Stimulated activated CD4-positive, alpha-beta T cell treated with anti-CD3 and anti-CD28 coated beads, Interleukin-4, amount 100 ng/mL, for 48 hours (primary cell): ENCODE data around the gene SLC25A34.

ENCODE experiments used
- DNase-seq, 2 donors: peaks; one replicate each; pipeline ENCODE4 v3.0.0-alpha.2; 2020; ENCODE audit warnings: low read depth in 2 of 2

SLC25A34 gene

DNA sequence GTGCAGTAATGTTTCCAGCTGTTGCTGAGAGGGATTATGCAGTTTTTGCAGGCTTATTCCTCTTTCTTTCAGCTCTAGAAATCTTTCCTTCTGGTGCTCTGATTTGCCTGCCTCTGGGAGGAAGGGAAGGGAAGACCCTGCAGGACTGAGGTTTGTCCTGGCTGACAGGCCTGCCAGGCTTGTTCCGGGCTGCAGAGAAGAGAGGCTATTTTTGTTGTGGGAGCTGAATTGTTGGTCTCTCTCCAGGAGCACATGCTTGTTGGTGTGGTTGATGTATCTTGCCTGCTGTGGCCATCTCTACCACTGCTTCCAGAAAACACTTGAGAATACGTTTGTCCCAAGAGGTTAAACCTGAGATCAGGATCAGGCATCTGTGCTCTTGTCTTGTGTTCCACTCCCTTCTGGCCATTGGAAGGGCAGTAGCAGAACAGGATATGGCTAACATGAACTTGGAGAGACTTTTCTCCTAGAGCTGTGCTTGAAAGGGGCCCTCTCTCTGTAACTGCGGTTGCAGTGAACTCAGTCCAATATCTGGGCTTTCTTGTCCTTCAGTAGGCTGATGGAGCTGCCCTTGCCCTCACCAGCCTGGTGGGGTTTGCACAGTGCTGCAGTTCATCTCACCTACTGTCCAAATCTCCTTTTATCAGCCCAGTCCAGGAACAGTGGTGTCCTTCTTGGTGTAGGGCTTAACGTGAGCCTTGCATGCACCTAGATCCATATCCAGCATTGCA lies 21.5 kb upstream of the SLC25A34 start:
- DNase-seq: no peak

DNA sequence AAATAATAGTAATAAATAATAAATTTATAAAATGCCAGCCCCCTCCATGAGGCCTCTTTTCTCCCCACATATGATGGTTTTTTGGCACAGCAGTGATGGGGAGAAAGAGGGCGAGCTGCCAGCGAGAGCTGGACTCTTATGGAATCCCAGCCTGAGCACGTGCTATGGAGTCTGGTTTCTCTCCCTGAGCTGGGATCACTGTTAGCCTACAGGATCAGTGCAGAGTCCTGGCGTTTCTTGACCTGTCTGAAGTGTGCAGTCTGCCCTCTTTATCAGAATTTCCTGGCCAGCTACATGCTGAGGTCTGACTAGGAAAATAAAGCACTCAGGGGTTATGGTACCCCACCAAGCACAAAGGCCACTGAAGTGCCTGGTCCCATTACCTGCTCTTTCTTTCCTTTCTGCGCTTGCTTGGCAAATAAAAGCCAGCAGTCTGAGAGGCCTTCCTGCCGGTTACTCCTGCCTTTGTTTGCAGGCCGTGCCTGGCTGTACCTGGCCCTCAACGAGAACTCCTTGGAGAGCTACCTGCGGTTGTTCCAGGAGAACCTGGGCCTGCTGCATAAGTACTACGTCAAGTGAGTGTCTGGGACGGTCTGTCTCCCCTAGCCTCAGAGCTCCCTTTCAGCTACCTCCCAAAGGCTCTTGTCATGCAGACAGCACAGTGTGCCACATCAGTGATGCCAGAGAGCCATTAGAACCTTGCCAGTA lies 18.5 kb upstream of the SLC25A34 start:
- no peak for DNase-seq

DNA sequence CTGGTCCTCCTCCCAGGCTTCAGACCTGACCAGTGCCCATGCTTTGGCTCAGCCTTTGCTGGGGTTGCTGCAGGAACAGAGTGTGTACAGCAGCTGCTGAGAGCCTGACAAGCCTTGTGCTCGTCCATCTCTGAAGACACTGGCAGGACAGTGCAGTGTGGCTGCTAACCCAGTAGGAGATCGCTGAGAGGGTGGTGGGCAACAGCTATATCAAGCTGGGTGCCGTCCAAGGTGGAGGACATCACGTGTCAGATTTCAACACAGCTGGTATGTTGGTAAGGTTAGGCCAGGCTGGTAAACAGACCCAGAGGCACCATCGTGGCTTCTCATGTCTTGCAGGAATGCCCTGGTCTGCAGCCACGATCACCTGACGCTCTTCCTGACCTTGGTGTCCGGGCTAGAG lies 17.9 kb upstream of the SLC25A34 start:
- DNase-seq: no peak

DNA sequence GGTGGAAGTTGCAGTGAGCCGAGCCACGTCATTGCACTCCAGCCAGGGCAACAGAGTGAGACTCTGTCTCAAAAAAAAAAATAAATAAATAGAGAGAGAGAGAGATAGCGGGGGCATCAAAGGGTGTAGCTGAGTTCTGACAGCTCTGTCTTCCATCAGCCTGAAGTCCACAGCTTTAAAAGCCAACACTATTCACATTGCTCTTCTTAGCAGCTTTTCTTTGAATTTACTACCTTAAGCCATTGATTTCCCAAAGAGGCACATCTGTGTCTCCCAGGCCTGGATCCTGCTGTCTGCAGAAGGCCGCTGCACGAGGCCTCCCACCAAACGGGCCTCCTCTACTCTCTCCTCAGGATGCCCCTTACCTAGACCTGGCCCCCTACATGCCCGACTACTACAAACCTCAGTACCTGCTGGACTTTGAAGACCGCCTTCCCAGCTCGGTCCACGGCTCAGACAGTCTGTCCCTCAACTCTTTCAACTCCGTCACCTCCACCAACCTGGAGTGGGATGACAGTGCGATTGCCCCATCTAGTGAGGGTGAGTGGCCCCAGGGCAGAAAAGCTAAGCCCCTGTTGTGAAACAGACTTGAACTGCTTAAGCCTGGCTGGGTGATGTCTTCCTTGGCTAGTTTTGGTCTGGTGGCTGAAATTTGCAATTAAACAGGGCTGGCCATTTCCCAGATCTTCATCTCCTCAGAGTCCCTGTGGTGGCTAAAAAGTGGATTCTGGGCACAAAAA lies 16.5 kb upstream of the SLC25A34 start:
- DNase-seq: no peak

DNA sequence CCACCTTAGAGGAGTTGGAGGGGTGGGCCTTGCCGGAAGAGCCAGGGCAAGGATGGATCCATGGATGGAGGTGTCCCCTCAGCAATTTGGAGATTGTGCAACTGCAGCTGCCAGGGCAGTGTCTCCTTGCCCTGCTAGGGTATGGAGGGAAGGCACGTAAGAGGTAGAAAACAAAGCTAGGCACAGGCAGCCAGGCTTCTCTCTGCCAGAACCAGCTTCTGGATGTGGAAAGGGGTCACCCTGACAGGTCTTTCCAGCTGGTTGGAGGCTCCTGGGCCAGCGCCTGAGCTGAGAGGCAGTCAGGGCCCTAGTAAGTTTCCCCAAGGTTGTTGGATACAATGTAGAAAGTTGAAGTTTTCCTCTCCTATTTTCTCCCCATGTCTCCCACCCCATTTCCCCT lies 15.2 kb upstream of the SLC25A34 start:
- DNase-seq: no peak

DNA sequence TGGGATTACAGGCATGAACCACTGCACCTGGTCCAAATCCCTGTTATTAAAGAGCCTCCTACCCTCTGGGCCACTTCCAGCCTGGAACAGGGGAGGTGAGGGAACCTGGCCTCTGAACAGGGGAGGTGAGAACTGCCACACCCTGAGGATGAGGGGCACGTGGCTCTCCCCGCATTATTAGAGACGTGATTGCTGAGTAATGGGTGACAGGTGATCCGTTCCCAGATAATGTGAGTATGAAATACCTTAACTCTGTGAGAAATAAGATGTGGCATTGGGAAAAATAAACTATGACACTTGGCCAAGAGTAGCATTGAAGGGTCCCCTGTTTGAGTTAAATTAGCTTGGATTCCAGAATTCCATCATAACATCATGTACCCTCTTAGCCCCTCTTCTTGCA lies 13.6 kb upstream of the SLC25A34 start:
- no peak for DNase-seq

DNA sequence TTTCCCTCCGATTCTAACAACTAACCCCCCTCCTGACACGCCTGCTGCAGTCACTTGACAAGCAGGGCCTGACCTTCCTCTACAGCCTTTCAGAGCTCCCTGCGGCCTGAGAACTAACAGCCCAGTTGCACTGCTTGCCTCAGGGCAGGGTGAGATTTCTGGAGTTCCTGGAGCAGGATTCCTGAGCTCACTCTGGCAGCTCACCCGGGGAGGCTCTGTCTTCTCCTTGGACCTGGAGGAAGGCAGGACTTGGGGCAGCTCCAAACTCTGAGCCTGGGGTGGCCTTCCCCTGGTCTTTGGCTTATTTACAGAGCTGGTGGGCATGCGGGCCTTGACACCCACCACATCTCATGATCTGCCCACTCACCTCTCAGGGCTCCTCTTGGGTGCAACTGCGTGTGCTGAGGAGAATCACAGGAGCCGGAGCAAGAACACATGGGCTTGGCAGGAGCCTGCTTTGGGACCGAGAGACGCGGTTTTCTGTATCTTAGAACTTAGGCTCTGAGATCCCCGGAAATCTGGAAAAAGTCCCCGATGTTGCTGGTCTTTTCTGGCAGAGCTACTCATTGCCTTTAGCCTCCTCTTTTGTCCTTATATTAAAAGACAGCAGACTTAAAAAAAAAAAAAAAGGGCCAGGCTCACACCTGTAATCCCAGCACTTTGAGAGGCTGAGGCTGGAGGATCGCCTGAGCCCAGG lies 13.1 kb upstream of the SLC25A34 start:
- no peak for DNase-seq

DNA sequence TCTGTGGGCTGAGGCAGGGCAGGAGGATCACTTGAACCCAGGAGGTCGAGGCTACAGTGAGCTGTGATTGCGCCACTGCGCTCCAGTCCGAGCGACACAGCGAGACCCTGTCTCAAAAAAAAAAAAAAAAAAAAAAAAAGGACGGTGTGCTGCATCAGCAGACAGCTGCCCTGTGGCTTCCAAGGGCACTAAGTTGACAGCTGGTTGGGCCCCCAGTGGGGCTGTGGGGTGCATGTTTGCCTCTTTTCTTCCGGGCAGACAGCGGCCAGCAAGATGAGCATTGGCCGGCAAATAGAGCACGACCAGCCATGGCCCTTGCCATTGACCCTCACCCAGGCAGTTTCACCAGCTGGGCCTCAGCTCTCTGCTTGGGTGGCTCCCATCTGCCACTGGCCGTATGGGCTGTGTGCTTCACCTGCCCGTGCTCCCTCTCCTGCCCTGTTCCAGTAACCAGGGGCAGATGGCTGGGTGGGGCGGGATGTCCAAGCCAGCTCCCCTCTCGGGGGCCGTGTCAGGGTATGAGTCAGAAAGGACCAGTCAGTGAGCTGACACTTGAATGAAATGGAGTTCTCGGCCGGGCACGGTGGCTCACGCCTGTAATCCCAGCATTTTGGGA lies 12.3 kb upstream of the SLC25A34 start:
- DNase-seq: no peak

DNA sequence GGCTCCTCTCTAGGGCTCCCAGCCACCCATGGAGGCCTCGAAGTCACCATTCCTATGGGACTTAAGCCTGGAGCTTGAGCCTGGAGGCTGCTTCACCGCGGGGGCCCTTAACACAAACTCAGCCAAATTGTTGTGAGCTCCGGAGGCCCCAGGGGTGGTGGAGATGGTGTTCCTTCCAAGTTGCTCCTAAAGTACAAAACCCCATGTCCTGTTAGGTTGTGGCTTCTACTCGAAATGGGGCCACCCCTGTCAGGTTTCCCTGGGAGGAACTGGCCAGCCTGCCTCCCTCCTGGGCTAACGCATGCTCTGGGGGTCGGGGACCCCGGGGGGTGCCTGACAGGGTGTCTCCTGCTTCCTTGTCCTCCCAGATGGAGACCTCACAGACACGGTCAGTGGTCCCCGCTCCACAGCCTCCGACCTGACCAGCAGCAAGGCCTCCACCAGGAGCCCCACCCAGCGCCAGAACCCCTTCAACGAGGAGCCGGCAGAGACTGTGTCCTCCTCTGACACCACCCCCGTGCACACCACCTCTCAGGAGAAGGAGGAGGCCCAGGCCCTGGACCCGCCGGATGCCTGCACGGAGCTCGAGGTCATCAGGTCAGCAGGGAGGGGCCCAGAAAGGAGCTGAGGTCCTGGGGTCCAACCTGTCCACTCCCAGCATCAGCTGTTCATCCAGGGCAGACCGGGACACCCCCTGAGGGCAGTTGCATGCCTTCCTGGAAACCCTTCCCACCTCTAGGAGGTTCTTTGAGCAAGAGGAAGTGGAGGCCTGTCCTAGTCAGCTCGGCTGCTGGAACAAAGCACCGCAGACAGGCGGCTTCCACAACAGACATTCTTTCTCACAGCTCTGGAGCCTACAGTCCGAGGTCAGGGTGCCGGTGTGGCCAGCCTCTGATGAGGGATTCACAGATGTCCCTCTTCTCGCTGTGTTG lies 10.8 kb upstream of the SLC25A34 start:
- DNase-seq: no peak

DNA sequence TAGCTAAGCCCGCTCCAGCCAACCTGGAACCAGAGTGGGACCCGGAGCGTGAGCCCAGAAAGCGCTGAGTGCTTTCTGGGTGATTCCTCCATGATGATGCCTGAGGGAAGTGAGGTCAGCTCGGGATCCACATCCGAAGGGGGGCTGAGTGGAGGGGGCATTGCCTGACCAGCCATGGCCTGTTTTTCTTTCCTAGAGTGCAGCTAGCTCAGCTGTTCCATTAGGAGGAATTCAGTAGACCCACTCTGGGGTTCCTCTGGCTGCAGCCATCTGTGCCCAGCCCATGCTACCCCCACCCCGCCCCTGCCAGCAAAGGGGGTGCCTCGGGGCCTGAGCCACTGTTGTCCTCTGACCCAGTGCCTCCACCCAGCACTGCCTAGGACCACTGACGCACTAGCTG lies 9.6 kb upstream of the SLC25A34 start:
- no peak for DNase-seq

DNA sequence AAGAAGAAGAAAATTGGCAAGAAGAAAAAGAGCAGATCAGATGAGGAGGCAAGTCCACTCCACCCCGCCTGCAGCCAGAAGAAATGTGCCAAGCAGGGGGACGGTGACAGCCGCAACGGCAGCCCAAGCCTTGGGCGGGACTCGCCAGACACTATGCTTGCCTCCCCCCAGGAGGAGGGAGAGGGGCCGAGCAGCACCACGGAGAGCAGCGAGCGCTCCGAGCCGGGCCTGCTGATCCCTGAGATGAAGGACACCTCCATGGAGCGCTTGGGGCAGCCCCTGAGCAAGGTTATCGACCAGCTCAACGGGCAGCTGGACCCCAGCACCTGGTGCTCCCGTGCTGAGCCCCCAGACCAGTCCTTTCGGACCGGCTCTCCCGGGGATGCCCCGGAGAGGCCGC lies 9.0 kb upstream of the SLC25A34 start:
- DNase-seq: no peak

DNA sequence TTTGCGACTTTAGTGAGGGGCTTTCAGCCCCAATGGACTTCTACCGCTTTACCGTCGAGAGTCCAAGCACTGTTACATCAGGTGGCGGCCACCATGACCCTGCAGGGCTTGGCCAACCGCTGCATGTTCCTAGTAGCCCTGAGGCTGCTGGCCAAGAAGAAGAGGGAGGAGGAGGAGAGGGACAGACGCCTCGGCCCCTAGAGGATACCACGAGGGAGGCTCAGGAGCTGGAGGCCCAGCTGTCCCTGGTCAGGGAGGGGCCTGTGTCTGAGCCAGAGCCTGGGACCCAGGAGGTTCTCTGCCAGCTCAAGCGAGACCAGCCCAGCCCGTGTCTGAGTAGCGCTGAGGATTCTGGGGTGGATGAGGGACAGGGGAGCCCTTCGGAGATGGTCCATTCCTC lies 8.6 kb upstream of the SLC25A34 start:
- DNase-seq: no peak

DNA sequence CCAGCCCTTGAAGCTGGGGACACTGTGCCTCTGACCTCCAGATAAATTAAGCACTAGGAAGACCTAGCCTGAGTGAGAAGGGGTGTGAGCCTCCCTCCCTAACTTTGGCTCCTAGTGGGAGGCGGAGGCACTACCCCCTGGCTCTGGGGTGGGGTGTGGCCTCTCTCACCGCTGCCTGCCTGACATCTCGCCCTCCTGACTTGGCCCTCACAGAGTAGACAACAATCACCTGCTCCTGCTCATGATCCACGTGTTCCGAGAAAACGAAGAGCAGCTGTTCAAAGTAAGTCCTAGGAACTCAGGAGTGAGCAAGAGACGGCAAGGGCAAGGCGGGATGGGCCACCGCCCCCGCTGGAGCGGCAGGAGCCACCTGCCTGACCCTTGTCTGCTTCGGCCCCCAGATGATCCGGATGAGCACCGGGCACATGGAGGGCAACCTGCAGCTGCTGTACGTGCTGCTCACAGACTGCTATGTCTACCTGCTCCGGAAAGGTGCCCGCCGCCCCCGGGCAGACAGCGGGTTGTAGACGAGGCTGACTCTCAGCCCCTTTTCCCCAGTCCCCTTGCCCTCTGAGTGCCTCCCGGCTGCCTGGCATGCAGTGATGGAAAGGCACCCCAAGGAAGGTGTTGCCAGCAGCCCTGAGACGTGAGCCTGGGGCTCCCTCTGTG lies 8.1 kb upstream of the SLC25A34 start:
- DNase-seq: no peak

DNA sequence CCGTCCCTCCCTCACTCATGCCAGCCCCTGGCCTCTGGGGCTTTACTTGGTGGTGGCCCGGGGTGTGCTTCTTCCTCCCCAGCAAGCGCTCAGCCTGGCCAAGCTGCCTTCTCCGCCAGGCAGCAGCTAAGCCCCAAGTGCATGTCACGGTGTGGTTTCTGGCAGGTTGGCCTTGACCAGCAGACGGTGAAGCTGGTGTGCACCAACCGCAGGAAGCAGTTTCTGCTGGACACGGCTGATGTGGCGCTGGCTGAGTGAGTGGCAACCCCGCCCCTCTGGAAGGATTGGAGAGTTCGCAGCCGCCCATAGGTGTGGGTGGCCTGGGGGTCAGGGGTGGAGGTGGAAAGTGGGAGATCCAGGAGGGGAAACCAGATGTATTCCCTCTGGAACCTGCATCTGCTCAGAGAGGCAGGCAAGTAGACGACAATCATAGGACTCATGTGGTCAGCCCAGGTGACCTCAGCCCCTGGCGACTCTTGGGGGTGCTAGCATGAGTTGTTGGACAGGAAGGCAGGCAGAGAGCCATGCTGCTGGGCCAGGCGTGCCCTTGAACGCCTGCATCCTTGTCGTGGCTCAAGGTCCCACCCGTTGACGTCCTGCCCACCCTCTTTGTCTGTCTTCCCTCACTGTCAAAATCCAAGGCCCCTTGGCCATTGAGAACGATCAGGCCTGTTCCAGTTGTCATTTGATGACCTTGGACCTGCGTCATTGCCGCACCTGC lies 7.0 kb upstream of the SLC25A34 start:
- DNase-seq: no peak

DNA sequence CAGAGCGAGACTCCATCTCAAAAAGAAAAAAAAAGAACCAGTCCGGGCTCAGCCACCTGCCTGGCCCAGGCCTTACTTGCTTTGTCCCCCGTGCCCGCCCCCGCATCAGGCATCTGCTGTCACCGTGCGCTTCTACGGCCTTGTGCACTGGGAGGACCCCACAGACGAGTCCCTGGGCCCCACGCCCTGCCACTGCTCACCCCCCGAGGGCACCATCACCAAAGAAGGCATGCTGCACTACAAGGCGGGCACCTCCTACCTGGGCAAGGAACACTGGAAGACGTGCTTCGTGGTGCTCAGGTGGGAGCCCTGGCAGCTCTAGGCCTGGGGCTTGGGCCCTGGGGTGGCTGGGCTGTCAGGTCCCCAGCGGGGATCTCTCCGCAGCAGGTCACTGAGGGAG lies 5.6 kb upstream of the SLC25A34 start:
- no peak for DNase-seq

DNA sequence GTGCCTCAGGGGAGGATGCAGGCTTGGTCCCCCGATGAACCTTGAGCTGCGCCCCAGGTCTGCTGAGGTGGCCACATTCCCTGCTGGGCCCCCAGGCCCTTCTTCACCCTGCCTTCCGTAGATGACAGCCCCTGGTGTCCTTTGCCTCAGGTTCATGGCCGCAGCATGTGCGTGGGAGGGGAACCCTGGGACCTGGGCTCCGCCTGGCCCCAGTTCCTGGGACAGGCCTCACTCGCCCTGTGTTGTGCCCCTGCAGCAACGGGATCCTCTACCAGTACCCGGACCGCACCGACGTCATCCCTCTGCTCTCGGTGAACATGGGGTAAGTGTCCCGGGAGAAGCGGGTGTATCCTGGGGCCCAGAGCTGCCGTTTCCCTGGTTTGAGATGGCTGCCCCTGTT lies 5.1 kb upstream of the SLC25A34 start:
- DNase-seq: no peak

DNA sequence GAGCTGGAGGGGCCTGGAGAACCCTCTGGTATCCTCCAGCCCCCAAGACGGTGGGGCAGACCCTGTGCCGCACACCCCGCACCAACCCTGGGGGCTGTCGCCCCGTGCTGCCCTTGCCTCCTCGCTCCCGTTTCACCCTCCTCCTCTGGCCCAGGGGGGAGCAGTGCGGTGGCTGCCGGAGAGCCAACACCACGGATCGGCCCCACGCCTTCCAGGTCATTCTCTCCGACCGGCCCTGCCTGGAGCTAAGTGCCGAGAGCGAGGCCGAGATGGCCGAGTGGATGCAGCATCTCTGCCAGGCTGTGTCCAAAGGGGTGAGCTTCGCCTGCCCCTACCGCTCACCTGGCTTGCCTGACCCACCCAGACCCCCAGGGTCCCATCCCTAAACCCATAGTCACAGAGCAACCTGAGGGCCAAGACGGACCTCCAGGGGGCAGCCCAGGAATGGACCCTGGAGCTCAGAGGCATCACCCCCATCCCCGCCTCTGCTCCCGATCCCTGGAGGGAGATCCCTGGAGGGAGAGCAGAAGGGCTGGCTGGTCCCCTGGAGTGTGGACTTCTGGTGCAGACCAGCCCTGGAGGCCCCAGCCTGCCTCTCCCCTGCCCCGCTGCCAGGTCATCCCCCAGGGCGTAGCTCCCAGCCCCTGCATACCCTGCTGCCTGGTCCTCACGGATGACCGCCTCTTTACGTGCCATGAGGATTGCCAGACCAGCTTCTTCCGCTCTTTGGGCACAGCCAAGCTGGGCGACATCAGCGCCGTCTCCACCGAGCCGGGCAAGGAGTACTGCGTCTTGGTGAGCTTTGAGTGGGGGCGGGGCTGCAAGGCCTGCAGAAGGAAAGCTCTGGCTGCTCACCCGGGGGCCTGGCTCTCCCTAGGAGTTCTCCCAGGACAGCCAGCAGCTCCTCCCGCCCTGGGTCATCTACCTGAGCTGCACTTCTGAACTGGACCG lies 4.0 kb upstream of the SLC25A34 start:
- DNase-seq: no peak

DNA sequence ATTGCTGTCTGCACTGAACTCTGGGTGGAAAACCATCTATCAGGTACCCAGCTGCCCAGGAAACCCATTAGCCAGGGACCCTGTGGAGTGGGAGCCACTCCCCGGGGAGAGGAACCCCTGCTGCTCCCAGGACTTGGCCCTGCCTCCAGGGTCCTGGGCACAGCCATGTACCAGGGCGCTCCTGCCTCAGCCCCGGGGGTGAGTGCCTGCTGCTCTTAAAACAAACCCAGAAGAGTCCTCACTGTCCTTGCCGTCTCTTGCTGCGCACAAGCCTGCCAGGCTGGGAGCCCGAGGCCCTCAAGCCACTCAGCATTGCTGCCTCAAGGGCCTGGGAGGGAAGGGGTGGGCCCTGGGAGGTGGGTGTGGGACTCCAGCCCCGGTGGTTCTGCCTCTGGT lies 3.4 kb upstream of the SLC25A34 start:
- DNase-seq: no peak
